Naive B cell (primary cell): Measurements from ENCODE around the gene RBM39. TPM values are rescaled to one million over a fixed set of nuclear protein-coding genes. Genes with fewer than 3 reads are reported as not detected.

Experiments
- ATAC-seq, 2 donors: fragments of 150-1000 bp; cut with Tn5 transposase; 2 replicates each; pipeline ENCODE4 v1.10.0; 2021; ENCODE audit warnings: low read depth in 2 of 2, mild to moderate bottlenecking in 2 of 2, moderate library complexity in 2 of 2
- DNase-seq: peaks from one replicate; pipeline ENCODE4 v3.0.0; 2022
- H3K27ac Mint-ChIP-seq, 6 donors: one replicate each; pipeline ENCODE4 v1.8.0; 2020 to 2022; ENCODE audit warnings: mild to moderate bottlenecking in 6 of 6, mixed read lengths in 6 of 6, moderate library complexity in 5 of 6, inconsistent platforms in 2 of 6
- H3K27me3 Mint-ChIP-seq, 3 donors: one replicate each; pipeline ENCODE4 v1.8.0; 2021 to 2022; ENCODE audit warnings: mixed read lengths in 3 of 3, mild to moderate bottlenecking in 1 of 3
- H3K36me3 Mint-ChIP-seq, 2 donors: one replicate each; pipeline ENCODE4 v1.8.0; 2020 to 2022; ENCODE audit warnings: mixed read lengths in 2 of 2, inconsistent platforms in 1 of 2, mild to moderate bottlenecking in 1 of 2
- H3K4me1 Mint-ChIP-seq, 3 donors: one replicate each; pipeline ENCODE4 v1.8.0; 2020 to 2022; ENCODE audit warnings: mixed read lengths in 3 of 3, inconsistent platforms in 1 of 3, mild to moderate bottlenecking in 1 of 3, moderate library complexity in 1 of 3
- H3K4me3 Mint-ChIP-seq, 8 donors: one replicate each; pipeline ENCODE4 v1.8.0; 2020 to 2022; ENCODE audit warnings: mild to moderate bottlenecking in 8 of 8, mixed read lengths in 8 of 8, moderate library complexity in 8 of 8, inconsistent platforms in 2 of 8
- H3K9me3 Mint-ChIP-seq, 7 donors: one replicate each; pipeline ENCODE4 v1.8.0; 2020 to 2022; ENCODE audit warnings: mixed read lengths in 7 of 7, mild to moderate bottlenecking in 5 of 7, inconsistent platforms in 2 of 7, moderate library complexity in 1 of 7
- polyA plus RNA-seq, 6 donors: library from polyadenylated mRNA; unstranded; fragments of 300-500 nt; fragmentation: Illumina TruSeq; gene quantifications; one replicate each; pipeline ENCODE4 v1.2.3, GENCODE V29; 2021; ENCODE audit warnings: low read depth in 6 of 6

RBM39 gene
- polyA plus RNA-seq, 6 donors from 2014 or later, result 85.4 to 213 (median 173) TPM

DNA sequence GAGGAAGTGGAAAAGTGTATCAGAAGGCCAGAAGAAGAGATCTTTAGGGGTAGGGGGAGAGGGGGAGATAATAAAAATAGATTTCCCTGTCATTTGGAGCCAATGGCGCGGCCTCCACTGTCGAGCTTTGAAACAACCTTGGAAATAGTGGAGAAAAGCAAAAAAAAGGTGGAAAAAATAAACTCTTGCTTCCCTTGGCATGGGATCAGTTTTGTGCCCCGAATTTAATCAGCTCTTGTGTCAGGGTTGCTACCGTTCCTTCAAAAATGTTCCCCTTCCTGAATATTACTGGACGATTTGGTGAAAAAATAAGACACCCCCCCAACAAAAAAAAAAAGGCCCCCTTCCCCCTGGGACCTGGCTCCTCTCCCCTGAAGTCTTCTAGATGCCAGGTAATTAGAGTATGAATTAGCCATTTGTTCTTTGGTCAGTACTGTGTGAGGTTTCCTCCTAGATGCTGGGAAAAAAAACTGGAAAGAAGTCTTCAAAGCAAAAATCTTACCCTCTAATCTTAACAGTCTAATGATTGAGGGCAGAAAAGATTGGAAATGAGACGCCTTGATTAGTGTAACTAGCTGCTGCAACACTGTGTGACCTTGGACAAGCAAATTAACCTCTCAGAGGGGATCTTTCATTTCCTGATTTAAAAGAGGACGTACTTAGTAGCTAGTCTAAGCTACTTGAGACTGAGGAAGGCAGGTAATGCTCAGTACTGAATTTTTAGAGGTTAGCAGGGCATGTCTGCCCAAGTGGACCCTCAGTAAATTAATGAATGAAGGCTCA lies 872 bp upstream of the RBM39 start:
- H3K27me3 Mint-ChIP-seq, result no peaks in the 10 kb centered on the region
- ATAC-seq, result peak; percentile 23 to 27
- H3K4me1 Mint-ChIP-seq, result peaks cover 39 to 47% (median 40%) of the 10 kb centered on the region in 3 donors
- H3K9me3 Mint-ChIP-seq, result peaks cover 0 to 2% (median 0%) of the 10 kb centered on the region in 7 donors
- peak overlapping the region; percentile 90 to 100 (median 98) for H3K4me3 Mint-ChIP-seq
- peak; percentile 60 for DNase-seq
- peaks cover 26 to 28% of the 10 kb centered on the region in 2 donors for H3K36me3 Mint-ChIP-seq
- peak overlapping the region; percentile 97 to 100 (median 99) for H3K27ac Mint-ChIP-seq

- H3K4me1 Mint-ChIP-seq, result peaks cover 40 to 63% (median 43%) of the 10 kb centered on the region in 3 donors
- DNase-seq (no peak), ATAC-seq (no peak)
- H3K9me3 Mint-ChIP-seq, result peaks cover 0 to 2% (median 0%) of the 10 kb centered on the region in 7 donors
- peak overlapping the region in 7 of 8 donors; percentile 90 to 100 (median 98) for H3K4me3 Mint-ChIP-seq
- no peaks in the 10 kb centered on the region for H3K27me3 Mint-ChIP-seq
- peaks cover 30% of the 10 kb centered on the region in 2 donors for H3K36me3 Mint-ChIP-seq
- H3K27ac Mint-ChIP-seq, result peak overlapping the region in 5 of 6 donors; percentile 35 to 97 (median 80)
These were observed 2.5 kb downstream of the RBM39 start for GRCh38 chr20:35739294-35740163.

GRCh38 chr20:35738410-35739179 lies 3.5 kb downstream of the RBM39 start:
- DNase-seq (no peak), ATAC-seq (no peak)
- Mint-ChIP-seq H3K36me3 (peaks cover 33 to 40% of the 10 kb centered on the region in 2 donors), H3K4me1 (peaks cover 37 to 60% (median 47%) of the 10 kb centered on the region in 3 donors), H3K27me3 (no peaks in the 10 kb centered on the region), H3K27ac (peak overlapping the region in 4 of 6 donors; percentile 10 to 77 (median 48)), H3K4me3 (peak overlapping the region in 3 of 8 donors; percentile 37 to 58 (median 42)), H3K9me3 (peaks cover 0 to 2% (median 0%) of the 10 kb centered on the region in 7 donors)

DNA sequence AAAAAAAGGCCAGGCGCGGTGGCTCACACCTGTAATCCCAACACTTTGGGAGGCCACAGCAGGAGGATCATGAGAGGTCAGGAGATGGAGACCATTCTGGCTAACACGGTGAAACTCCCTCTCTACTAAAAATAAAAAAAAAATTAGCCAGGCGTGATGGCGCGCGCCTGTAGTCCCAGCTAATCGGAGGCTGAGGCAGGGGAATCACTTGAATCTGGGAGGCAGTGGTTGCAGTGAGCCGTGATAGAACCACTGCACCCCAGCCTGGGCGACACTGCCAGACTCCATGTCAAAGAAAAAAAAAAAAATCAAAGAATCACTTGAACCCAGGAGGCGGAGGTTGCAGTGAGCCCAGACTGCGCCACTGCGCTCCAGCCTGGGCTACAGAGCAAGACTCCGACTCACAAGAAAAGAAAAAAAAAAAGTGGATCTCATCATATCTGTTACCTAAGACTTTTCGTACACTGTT lies 4.2 kb downstream of the RBM39 start:
- peaks cover 33 to 43% of the 10 kb centered on the region in 2 donors for H3K36me3 Mint-ChIP-seq
- H3K4me3 Mint-ChIP-seq, result peak overlapping the region in 4 of 8 donors; percentile 35 to 58 (median 44)
- ATAC-seq (no peak), DNase-seq (no peak)
- H3K27me3 Mint-ChIP-seq, result no peaks in the 10 kb centered on the region
- peaks cover 32 to 59% (median 47%) of the 10 kb centered on the region in 3 donors for H3K4me1 Mint-ChIP-seq
- peak overlapping the region in 4 of 6 donors; percentile 10 to 77 (median 54) for H3K27ac Mint-ChIP-seq
- peaks cover 0 to 2% (median 0%) of the 10 kb centered on the region in 7 donors for H3K9me3 Mint-ChIP-seq

DNA sequence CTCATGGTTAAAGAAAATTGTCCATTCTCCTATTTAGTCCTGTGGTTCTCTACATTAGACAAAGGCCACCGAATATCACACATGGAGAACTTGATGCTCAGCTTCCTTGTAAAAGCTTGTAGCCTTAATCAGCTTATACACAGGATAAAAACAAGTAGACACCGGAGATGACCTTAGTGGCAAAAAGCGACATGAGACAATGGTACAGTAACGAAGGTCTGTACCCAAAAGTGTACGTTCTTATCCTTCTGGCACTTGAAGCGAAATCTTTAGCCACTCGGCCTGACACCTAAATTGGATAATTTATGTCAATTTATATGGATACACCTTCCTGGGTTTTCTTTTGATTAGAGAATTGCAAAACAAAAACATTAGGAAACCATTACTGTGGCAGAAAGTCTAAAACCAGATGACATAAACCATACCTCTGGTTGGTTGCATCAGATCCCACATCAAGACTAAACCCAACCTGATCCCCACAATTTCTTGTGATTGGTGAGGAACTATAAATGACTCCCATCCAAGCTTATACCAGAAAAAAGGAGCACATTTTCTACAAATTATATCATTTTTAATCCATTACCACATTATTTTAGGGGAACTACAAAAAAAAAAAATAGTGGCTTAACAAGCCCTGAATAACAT lies 6.1 kb downstream of the RBM39 start:
- DNase-seq (no peak), ATAC-seq (no peak)
- no peaks in the 10 kb centered on the region for H3K9me3 Mint-ChIP-seq
- H3K27me3 Mint-ChIP-seq, result no peaks in the 10 kb centered on the region
- peak overlapping the region in 1 of 8 donors; percentile 5 for H3K4me3 Mint-ChIP-seq
- H3K36me3 Mint-ChIP-seq, result peaks cover 35 to 38% of the 10 kb centered on the region in 2 donors
- peaks cover 24 to 58% (median 47%) of the 10 kb centered on the region in 3 donors for H3K4me1 Mint-ChIP-seq
- peak overlapping the region in 2 of 6 donors; percentile 31 to 44 for H3K27ac Mint-ChIP-seq

DNA sequence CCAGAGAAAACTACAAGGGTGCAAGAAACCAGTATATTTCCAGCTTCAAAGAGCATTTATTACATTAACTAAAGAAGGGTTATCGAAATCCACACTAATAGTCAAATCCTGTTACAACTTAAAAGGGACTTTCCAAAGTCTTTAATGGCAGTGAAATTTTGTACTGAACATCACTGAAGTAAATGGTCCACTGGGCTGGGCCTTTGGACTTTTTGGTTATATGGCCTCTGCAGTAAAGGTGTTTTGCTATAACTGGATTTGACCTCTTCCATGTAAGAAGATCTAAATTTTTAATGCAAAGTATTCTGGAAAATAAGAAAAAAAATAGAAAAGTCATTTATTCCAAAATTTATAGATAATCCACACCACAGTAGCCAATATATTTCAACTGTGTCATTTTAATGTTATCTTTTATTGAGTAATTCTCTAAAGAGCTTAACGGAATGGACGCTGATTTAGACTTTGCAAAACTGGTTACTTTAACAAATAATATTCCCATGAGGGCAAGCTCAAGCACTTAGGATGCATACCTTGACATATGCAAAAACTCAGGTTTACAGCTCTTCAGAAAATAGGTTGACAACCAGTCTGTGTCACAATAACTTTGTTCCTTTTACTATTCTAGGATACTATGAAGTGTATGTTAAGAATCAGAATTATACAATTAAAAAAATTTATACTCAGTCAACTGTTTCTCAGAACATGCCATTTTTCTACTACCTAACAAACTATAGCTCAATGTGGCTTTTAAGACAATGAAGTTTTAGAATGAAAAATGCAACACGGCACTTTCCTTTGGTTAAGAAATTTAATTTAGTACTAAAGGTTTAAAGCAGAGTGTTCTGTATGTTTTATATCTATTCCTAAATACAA lies 7.0 kb downstream of the RBM39 start:
- Mint-ChIP-seq H3K27me3 (no peaks in the 10 kb centered on the region), H3K9me3 (no peaks in the 10 kb centered on the region), H3K4me1 (peaks cover 19 to 59% (median 42%) of the 10 kb centered on the region in 3 donors), H3K27ac (peak overlapping the region in 1 of 6 donors; percentile 78), H3K36me3 (peaks cover 28 to 37% of the 10 kb centered on the region in 2 donors), H3K4me3 (peak overlapping the region in 2 of 8 donors; percentile 13 to 33)
- no peak for DNase-seq
- peak in 1 of 2 donors; percentile 25 for ATAC-seq

DNA sequence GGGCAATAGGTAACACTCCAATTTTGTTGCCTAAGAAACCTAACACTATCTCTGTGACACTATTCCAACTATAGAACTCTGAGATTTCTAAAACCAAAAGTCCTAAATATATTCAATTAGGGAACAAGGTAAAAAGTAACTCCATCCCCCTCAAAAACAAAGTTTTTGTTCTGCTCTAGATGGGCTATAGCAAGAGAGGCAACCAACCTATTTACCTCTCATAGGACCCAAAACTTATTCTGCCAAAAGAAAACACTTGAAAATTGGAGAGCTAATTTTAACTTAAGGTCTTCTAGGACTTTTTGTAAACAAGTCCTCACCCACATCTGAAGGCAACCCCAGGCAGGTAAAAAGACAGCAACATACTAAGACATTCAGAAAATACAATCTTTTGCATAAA lies 7.7 kb downstream of the RBM39 start:
- ATAC-seq, result no peak
- Mint-ChIP-seq H3K27me3 (no peaks in the 10 kb centered on the region), H3K4me3 (peak overlapping the region in 3 of 8 donors; percentile 0 to 39 (median 13)), H3K27ac (peak overlapping the region in 3 of 6 donors; percentile 24 to 78 (median 48)), H3K4me1 (peaks cover 17 to 55% (median 36%) of the 10 kb centered on the region in 3 donors), H3K36me3 (peaks cover 25 to 31% of the 10 kb centered on the region in 2 donors), H3K9me3 (no peaks in the 10 kb centered on the region)
- DNase-seq, result no peak

GRCh38 chr20:35732644-35732982 lies 9.4 kb downstream of the RBM39 start:
- Mint-ChIP-seq H3K9me3 (no peaks in the 10 kb centered on the region), H3K36me3 (peaks cover 14 to 22% of the 10 kb centered on the region in 2 donors), H3K4me1 (peaks cover 9 to 41% (median 25%) of the 10 kb centered on the region in 3 donors), H3K27ac (peak overlapping the region in 2 of 6 donors; percentile 56 to 78), H3K27me3 (no peaks in the 10 kb centered on the region), H3K4me3 (no peak overlapping the region)
- ATAC-seq, result no peak
- DNase-seq, result no peak

- H3K36me3 Mint-ChIP-seq, result peaks cover 14 to 22% of the 10 kb centered on the region in 2 donors
- peaks cover 9 to 39% (median 25%) of the 10 kb centered on the region in 3 donors for H3K4me1 Mint-ChIP-seq
- H3K27me3 Mint-ChIP-seq, result no peaks in the 10 kb centered on the region
- no peak for ATAC-seq
- no peak for DNase-seq
- H3K27ac Mint-ChIP-seq, result peak overlapping the region in 3 of 6 donors; percentile 70 to 78 (median 71)
- H3K4me3 Mint-ChIP-seq, result no peak overlapping the region
- no peaks in the 10 kb centered on the region for H3K9me3 Mint-ChIP-seq
These were observed 10.0 kb downstream of the RBM39 start for GRCh38 chr20:35731862-35732643.

DNA sequence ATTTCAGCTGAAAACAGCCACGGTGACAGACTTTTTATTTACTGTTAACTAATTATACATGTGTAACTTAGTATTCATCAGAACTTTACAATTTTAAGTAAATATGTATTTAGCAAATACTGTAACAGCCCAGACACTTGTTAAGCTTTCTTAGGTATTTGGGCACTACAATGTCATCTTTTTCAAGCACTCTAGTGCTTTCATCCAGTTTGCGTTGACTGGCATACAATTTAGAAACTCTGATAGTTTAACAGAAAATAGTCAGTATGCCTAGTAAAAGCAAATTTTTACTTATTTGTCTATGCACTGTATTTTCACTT lies 10.6 kb downstream of the RBM39 start:
- DNase-seq (no peak), ATAC-seq (no peak)
- H3K9me3 Mint-ChIP-seq, result no peaks in the 10 kb centered on the region
- peak overlapping the region in 2 of 6 donors; percentile 51 to 71 for H3K27ac Mint-ChIP-seq
- H3K36me3 Mint-ChIP-seq, result peaks cover 14 to 27% of the 10 kb centered on the region in 2 donors
- H3K27me3 Mint-ChIP-seq, result no peaks in the 10 kb centered on the region
- H3K4me1 Mint-ChIP-seq, result peaks cover 9 to 39% (median 25%) of the 10 kb centered on the region in 3 donors
- no peak overlapping the region for H3K4me3 Mint-ChIP-seq
